HepG2 (cell line): Measurements from ENCODE around the gene TXNDC2.

Experiments
- CBFB ChIP-seq: sonication (generic); formaldehyde crosslinking; IDR thresholded peaks from 2 replicates; pipeline ENCODE4 v1.4.0; 2020; ENCODE audit warnings: missing genetic modification reagents
- ZNF282 ChIP-seq: fragments of 450-650 bp; IDR thresholded peaks from 2 replicates; pipeline ENCODE4 v1.6.1; 2018; ENCODE audit not compliant: partially characterized antibody

DNA sequence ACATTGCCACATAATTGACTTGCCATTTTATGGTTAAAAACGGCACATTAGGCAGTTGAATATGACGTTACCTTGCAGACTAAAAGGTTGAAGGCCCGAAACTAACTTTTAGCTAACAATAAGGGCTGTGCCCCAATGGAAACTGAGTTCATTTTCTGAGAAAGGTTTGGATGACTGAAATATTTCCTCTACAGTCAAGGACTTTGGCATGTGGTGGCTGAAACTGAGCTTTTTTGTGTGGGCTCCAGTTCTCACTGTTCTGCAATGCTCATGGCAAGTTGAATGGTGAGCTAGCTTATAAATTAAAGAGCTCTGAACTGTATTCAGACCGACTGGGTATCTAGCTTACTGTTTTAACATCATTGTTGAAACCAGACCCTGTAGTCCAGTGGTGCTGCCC, 23.8 kb upstream of the TXNDC2 start:
- TF ChIP-seq CBFB (CRISPR knock-in tag) (no peak), ZNF282 (no peak)
